ENCODE results near the gene CFAP299. TPM values are rescaled to one million over a fixed set of nuclear protein-coding genes. Genes with fewer than 3 reads are reported as not detected.
"Not testable (repeated sequence)": the region's sequence is repeated elsewhere in the genome, so short reads cannot be mapped to it uniquely, and the experiment has no call there.

Gene CFAP299
- total RNA-seq, 1 experiment from 2014 or later = not detected

DNA sequence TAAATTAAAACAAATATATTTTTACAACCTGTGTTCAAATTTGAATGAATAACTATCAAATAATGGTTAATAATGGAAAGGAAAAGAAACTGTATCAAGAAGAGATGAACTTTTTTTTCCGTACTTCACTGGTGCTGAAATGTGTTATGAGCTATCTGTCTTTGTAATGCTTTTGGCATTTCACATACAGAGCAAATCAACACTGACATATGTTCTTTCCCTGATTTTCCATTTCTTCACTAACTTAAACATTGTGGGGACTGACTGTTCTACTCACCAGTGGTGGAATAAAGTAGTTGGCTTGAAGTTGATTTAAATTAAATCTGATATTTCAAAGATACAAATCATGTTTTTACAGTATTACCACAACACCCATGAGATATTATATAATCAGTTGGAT lies 390.9 kb downstream of the CFAP299 start:
- no peak for DNase-seq
- no peaks in the 10 kb centered on the region for H3K36me3 ChIP-seq (replicated peaks; ENCODE audit: control insufficient read depth, insufficient read depth, low read length)
- H3K4me3 ChIP-seq (ENCODE audit: insufficient read depth, low read depth, low read length) = no peak overlapping the region
- H3K27me3 ChIP-seq (ENCODE audit: control insufficient read depth, insufficient read depth, low read length) = no peaks in the 10 kb centered on the region

DNA sequence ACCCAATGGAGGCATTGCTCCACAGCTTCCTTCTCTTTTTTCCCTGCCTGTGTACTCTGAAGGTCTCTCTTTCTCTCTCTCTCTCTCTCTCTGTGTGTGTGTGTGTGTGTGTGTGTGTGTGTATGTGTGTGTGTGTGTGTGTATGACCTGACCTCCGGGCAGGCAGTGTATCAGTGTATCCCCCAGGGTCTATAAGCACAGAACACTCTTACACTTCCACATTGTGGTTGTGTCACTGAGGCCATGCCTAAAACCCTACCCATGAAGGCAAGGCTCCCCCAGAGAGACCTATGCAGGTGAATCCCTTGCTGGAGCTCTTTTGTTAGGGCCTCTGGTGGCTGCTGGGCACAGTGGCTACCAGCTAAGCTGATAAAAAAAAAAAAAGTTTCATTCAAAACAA lies 394.6 kb downstream of the CFAP299 start:
- DNase-seq = no peak
- Histone ChIP-seq H3K4me3 (ENCODE audit: insufficient read depth, low read depth, low read length) (no peak overlapping the region), H3K27me3 (ENCODE audit: control insufficient read depth, insufficient read depth, low read length) (no peaks in the 10 kb centered on the region), H3K36me3 (replicated peaks; ENCODE audit: control insufficient read depth, insufficient read depth, low read length) (no peaks in the 10 kb centered on the region)

DNA sequence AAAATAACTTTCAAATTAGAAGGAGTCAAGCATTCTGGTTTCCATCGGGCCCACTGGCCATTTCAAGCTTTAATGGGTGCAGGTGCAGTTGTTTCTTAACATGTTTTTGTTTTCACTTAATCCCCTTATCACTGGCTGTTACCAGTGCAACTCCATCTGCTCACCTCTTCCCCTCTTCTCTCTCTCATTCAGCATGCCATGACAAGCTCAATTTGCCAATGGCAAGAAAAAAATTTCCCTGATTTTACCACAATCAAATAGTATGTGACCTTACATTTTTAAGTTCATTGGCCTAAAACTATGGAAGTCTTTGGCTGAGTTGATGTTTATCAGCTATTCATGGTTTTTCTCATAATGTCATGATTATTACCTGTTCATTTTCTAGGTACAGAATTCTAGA lies 395.9 kb downstream of the CFAP299 start:
- no peak overlapping the region for H3K4me3 ChIP-seq (ENCODE audit: insufficient read depth, low read depth, low read length)
- DNase-seq = no peak
- H3K36me3 ChIP-seq (replicated peaks; ENCODE audit: control insufficient read depth, insufficient read depth, low read length) = no peaks in the 10 kb centered on the region
- H3K27me3 ChIP-seq (ENCODE audit: control insufficient read depth, insufficient read depth, low read length) = no peaks in the 10 kb centered on the region

DNA sequence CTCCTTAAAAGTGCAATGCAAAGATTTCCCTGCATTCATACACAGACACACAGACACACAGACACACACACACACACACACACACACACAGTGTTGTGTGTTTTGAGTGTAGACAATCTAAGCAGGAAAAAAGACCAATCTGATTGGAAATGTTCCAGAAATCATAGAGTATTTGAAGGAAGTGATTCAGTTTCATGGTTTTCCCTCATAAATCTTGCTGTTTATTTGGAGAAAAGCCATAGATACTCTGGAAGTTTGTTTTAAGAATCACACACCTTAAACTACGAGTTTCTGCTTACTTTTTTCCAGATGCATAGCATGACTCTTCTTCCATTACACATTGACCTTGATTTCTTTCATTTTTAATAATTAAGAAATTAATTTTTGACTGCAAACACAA lies 396.5 kb downstream of the CFAP299 start:
- Histone ChIP-seq H3K36me3 (replicated peaks; ENCODE audit: control insufficient read depth, insufficient read depth, low read length) (no peaks in the 10 kb centered on the region), H3K27me3 (ENCODE audit: control insufficient read depth, insufficient read depth, low read length) (no peaks in the 10 kb centered on the region), H3K4me3 (ENCODE audit: insufficient read depth, low read depth, low read length) (no peak overlapping the region)
- DNase-seq = no peak

DNA sequence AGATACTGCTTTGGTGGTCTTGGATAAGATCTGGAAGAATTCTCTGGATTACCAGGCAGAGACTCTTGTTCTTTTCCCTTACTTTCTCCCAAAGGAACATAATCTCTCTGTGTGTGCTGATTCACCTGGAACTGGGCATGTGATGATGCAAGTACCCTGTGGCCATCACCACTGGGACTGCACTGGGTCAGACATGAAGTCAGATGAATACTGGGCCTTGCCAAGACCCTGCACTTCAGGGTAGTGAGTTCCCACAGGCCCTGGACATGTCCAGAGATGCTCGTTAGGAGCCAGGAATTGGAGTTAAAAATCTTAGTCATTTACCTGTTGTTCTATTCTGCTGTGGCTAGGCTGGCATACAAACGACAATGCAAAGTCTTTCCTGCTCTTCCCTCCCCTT lies 404.8 kb downstream of the CFAP299 start:
- no peaks in the 10 kb centered on the region for H3K36me3 ChIP-seq (replicated peaks; ENCODE audit: control insufficient read depth, insufficient read depth, low read length)
- no peak for DNase-seq
- H3K4me3 ChIP-seq (ENCODE audit: insufficient read depth, low read depth, low read length) = no peak overlapping the region
- H3K27me3 ChIP-seq (ENCODE audit: control insufficient read depth, insufficient read depth, low read length) = no peaks in the 10 kb centered on the region

DNA sequence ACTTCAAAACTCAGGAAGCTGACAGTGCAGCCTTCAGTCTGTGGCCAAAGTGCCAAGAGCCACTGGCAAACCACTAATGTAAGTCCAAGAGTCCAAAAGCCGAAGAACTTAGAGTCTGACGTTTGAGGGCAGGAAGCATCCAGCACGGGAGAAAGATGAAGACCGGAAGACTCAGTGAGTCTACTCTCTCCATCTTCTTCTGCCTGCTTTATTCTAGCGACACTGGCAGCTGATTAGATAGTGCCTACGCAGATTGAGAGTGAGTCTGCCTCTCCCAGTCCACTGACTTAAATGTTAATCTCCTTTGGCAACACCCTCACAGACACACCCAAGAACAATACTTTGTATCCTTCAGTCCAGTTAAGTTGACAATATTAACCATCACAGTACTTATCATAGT lies 414.0 kb downstream of the CFAP299 start:
- DNase-seq; H3K27me3 ChIP-seq (ENCODE audit: control insufficient read depth, insufficient read depth, low read length); H3K4me3 ChIP-seq (ENCODE audit: insufficient read depth, low read depth, low read length); H3K36me3 ChIP-seq (replicated peaks; ENCODE audit: control insufficient read depth, insufficient read depth, low read length): not testable (repeated sequence)

DNA sequence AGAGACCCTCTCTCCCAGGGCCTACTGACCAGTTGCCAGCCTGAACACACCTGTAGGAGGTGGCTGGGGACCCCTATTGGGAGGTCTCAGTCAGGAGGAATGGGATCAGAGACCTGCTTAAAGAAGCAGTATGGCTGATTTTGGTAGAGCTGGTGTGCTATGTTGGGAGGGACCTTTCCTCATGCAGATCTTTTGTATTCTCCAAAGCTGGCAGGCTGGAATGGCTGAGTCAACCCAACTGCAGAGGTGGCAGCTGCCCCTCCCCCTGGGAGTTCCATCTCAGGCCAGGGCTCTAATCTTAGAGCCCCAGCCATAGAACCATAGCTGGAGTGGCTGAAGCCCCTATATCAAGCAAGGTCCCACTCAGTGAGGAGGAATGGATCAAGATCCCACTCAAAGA lies 415.7 kb downstream of the CFAP299 start:
- no peak for DNase-seq
- Histone ChIP-seq H3K36me3 (replicated peaks; ENCODE audit: control insufficient read depth, insufficient read depth, low read length) (no peaks in the 10 kb centered on the region), H3K4me3 (ENCODE audit: insufficient read depth, low read depth, low read length) (no peak overlapping the region), H3K27me3 (ENCODE audit: control insufficient read depth, insufficient read depth, low read length) (peaks cover 5% of the 10 kb centered on the region)

DNA sequence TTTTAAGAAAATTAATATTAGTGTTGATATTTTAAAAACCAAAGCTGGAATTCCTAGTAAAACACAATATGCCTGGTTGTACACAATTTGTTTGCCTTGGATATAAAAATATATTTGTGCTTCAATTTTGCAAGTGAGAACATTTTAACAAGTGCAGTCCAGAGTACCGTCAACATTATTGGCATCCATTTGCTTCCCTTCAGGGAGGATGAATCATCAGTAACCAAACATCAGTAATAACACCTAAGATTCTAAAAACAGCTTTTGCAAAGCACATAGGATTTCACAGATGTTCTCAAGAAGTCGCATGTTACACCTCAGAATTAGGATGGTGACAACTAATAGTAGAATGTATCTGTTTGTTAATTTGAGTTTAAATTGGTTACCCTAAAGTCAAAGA lies 432.4 kb downstream of the CFAP299 start:
- Histone ChIP-seq H3K36me3 (replicated peaks; ENCODE audit: control insufficient read depth, insufficient read depth, low read length) (no peaks in the 10 kb centered on the region), H3K4me3 (ENCODE audit: insufficient read depth, low read depth, low read length) (no peak overlapping the region), H3K27me3 (ENCODE audit: control insufficient read depth, insufficient read depth, low read length) (no peaks in the 10 kb centered on the region)
- no peak for DNase-seq

DNA sequence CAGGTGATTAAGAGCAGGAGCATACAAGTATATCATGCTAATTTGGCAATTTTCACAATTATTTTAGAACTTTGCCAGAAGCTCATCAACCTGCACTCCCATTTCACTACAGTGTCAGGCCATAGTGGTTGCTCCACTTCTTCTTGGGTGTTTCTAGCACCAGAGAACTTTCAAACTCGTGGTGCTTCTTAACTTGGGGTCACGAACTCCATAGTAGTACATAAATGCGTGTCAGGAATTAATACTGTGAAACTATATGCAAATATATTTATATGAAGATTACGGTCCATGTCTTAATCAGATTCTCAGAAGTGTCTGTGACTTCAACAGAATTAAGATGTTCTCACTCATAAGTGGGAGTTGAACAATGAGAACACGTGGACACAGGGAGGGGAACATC lies 440.6 kb downstream of the CFAP299 start:
- no peaks in the 10 kb centered on the region; the same call in 1 of the 2 replicates for H3K27me3 ChIP-seq (ENCODE audit: control insufficient read depth, insufficient read depth, low read length)
- H3K4me3 ChIP-seq (ENCODE audit: insufficient read depth, low read depth, low read length) = no peak overlapping the region
- no peak for DNase-seq
- H3K36me3 ChIP-seq (replicated peaks; ENCODE audit: control insufficient read depth, insufficient read depth, low read length) = no peaks in the 10 kb centered on the region

DNA sequence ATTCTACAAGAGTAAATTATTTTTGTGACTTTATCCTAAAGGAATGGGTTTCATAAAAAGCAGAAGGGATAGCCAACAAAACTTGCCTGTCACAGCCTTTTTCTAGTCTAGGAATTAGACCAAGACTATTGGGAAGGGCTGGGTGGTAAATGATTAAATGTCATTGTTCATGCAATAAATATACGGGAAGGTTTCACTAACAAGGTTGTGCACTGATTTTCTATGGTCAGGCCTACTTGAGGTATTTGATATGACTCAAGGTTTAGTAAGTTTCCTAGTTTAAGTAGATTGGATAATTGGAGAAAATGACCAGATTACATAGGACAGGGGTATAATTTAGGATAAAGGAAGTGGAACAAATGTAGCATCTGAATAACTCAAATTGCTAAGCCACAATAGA lies 445.9 kb downstream of the CFAP299 start:
- H3K4me3 ChIP-seq (ENCODE audit: insufficient read depth, low read depth, low read length) = no peak overlapping the region
- no peaks in the 10 kb centered on the region for H3K36me3 ChIP-seq (replicated peaks; ENCODE audit: control insufficient read depth, insufficient read depth, low read length)
- no peaks in the 10 kb centered on the region; the same call in 1 of the 2 replicates for H3K27me3 ChIP-seq (ENCODE audit: control insufficient read depth, insufficient read depth, low read length)
- DNase-seq = no peak

DNA sequence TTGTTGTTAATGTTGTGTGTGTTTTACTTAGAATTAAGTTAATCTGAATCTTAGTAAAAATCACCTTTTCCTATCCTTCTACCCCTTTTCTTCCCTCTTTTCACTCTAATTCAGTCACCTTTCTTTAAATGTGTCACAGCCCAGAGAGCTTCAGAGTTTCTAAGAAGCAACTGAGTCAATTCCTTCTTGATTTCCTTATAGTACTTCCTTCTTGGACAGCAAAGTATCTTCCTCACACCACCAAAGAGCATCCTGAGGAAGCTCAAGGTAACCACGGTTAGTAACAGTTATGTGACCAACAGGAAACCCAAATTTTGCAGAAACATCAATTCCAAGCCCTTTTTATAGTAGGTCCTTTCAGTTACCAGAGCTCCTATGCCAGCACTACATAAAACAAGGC lies 451.8 kb downstream of the CFAP299 start:
- Histone ChIP-seq H3K27me3 (ENCODE audit: control insufficient read depth, insufficient read depth, low read length) (no peaks in the 10 kb centered on the region), H3K36me3 (replicated peaks; ENCODE audit: control insufficient read depth, insufficient read depth, low read length) (no peaks in the 10 kb centered on the region), H3K4me3 (ENCODE audit: insufficient read depth, low read depth, low read length) (no peak overlapping the region)
- DNase-seq = no peak

DNA sequence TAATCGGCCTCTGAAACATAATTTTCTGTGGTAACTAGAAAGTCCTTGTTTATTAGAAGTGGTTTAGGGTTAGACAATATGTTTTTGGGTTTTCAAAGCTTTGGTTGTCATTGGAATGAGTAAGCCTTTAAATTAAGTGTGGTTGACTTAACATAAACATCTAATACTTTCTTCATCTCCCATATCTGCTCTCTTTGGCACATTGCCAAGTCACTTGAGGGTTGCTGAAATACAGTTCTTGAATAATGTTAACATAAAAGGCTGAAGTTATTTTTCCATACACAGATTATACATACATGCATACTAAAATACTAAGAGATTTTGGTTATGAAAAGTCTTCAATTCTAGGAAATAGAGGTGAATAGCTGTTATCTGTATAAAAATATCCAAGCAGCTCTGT lies 453.3 kb downstream of the CFAP299 start:
- no peak overlapping the region for H3K4me3 ChIP-seq (ENCODE audit: insufficient read depth, low read depth, low read length)
- H3K27me3 ChIP-seq (ENCODE audit: control insufficient read depth, insufficient read depth, low read length) = no peaks in the 10 kb centered on the region
- no peak for DNase-seq
- H3K36me3 ChIP-seq (replicated peaks; ENCODE audit: control insufficient read depth, insufficient read depth, low read length) = no peaks in the 10 kb centered on the region

DNA sequence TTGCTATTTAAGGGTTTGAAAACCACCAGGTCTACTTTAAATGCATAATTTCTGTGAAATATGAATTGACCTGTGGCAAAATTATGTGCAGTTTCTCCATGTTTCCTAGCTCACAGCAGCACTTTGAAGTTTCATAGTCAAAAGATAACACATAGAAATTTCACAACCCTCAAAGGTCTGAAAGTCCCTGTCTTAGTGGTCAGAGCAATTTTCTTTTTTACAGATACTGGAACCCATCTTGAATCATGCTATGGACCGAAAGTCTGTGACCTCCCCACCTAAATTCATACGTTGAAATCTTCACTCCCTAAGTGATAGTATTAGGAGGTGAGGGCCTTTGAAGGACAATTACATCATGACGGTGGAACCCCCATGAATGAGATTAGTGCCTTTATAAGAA lies 454.6 kb downstream of the CFAP299 start:
- DNase-seq = no peak
- H3K27me3 ChIP-seq (ENCODE audit: control insufficient read depth, insufficient read depth, low read length) = no peaks in the 10 kb centered on the region
- H3K36me3 ChIP-seq (replicated peaks; ENCODE audit: control insufficient read depth, insufficient read depth, low read length) = no peaks in the 10 kb centered on the region
- no peak overlapping the region for H3K4me3 ChIP-seq (ENCODE audit: insufficient read depth, low read depth, low read length)

DNA sequence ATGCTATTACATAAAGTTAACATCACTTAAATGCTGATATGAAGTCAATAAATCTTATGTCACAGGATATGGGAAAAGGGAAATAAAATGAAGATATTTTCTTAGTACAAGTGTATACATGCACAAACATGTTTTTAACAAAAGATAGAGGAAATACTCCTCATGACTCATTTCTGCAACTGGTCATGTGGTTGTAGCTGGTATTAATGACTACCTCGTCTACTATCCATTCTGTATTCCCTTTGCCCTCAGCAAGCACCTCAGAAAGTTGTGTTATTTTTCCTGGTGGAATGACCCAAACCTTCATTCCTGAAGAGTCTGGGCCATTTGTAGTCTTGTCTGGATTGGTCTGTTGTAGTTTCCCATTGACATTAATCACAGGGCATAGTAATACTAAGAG lies 458.1 kb downstream of the CFAP299 start:
- DNase-seq; H3K36me3 ChIP-seq (replicated peaks; ENCODE audit: control insufficient read depth, insufficient read depth, low read length); H3K27me3 ChIP-seq (ENCODE audit: control insufficient read depth, insufficient read depth, low read length); H3K4me3 ChIP-seq (ENCODE audit: insufficient read depth, low read depth, low read length): not testable (repeated sequence)

DNA sequence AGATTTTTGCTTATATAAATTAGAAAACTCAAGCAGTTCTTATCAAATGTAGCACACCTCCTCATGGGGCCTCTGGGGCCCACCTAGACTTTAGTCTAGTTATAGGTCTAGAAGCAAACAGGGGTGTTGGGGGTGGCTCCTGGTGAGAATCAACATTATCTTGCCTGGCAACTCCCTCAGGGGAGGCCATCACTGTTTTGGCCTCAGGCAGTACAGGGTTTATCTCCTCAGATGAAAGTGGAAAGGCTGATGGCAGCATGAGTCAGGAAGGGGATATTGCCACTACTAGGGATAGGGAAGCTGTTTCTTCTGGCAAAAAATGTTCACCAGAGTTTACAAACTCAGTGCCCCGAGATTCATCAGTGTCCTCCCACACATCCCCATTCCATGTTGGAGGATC lies 462.6 kb downstream of the CFAP299 start:
- H3K27me3 ChIP-seq (ENCODE audit: control insufficient read depth, insufficient read depth, low read length) = no peaks in the 10 kb centered on the region
- no peak for DNase-seq
- H3K36me3 ChIP-seq (replicated peaks; ENCODE audit: control insufficient read depth, insufficient read depth, low read length) = no peaks in the 10 kb centered on the region
- no peak overlapping the region for H3K4me3 ChIP-seq (ENCODE audit: insufficient read depth, low read depth, low read length)

DNA sequence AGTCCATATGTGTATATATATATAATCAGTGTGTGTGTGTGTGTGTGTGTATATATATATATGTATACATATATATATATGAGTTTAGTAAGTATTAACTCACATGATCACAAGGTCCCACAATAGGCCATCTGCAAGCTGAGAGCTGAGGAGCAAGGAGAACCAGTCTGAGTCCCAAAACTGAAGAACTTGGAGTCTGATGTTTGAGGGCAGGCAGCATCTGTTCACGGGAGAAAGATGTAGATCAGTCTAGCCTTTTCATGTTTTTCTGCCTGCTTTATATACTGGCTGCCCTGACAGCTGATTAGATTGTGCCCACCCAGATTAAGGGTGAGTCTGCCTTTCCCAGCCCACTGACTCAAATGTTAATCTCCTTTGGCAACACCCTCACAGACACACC lies 465.2 kb downstream of the CFAP299 start:
- H3K36me3 ChIP-seq (replicated peaks; ENCODE audit: control insufficient read depth, insufficient read depth, low read length); H3K27me3 ChIP-seq (ENCODE audit: control insufficient read depth, insufficient read depth, low read length); H3K4me3 ChIP-seq (ENCODE audit: insufficient read depth, low read depth, low read length); DNase-seq: not testable (repeated sequence)

Measured in H7 (cell line).